SU-DHL-6 (cell line): ENCODE data around the gene PPY.
"Not testable (repeated sequence)": the region's sequence is repeated elsewhere in the genome, so short reads cannot be mapped to it uniquely, and the experiment has no call there.

ENCODE experiments used
- H2AFZ ChIP-seq: fragments of 200-600 bp; sonication (generic); 2 replicates; pipeline ENCODE4 v1.6.1; 2014; ENCODE audit warnings: low read depth, mild to moderate bottlenecking, moderate library complexity, mixed read lengths, antibody characterized with exemption, low read length; ENCODE audit not compliant: severe bottlenecking
- H3F3A ChIP-seq: fragments of 200-600 bp; shearing (Covaris generic); 2 replicates; pipeline ENCODE4 v1.6.0; 2016; ENCODE audit warnings: antibody characterized with exemption, mild to moderate bottlenecking; ENCODE audit not compliant: insufficient read depth
- H3K27ac ChIP-seq: fragments of 200-600 bp; sonication (generic); 2 replicates; pipeline ENCODE4 v1.5.1; 2016; ENCODE audit warnings: low read depth, mild to moderate bottlenecking, low read length, moderate library complexity, mixed read lengths
- H3K27me3 ChIP-seq: fragments of 200-600 bp; sonication (generic), shearing (Covaris generic); 2 replicates; pipeline ENCODE4 v1.6.0; 2014; ENCODE audit warnings: mild to moderate bottlenecking, low read length
- H3K36me3 ChIP-seq: fragments of 200-600 bp; sonication (generic); 2 replicates; pipeline ENCODE4 v1.6.1; 2014; ENCODE audit warnings: mild to moderate bottlenecking, low read length, mixed read lengths
- H3K4me2 ChIP-seq: fragments of 300-600, 200-600 bp; shearing (Covaris generic), sonication (generic); 2 replicates; pipeline ENCODE4 v1.6.0; 2014; ENCODE audit warnings: low read length, low read depth, mild to moderate bottlenecking; ENCODE audit not compliant: poor library complexity, severe bottlenecking
- H3K4me3 ChIP-seq: fragments of 200-600 bp; sonication (generic); 2 replicates; pipeline ENCODE4 v1.5.1; 2014; ENCODE audit warnings: antibody characterized with exemption, low read length, mild to moderate bottlenecking, mixed read lengths; ENCODE audit not compliant: insufficient read depth, poor library complexity, severe bottlenecking
- H3K79me2 ChIP-seq: fragments of 200-600 bp; sonication (generic); 2 replicates; pipeline ENCODE4 v1.6.1; 2014; ENCODE audit warnings: mild to moderate bottlenecking, low read length, moderate library complexity; ENCODE audit not compliant: insufficient read depth
- H3K9ac ChIP-seq: fragments of 200-600 bp; sonication (generic); 2 replicates; pipeline ENCODE4 v1.7.0; 2014; ENCODE audit warnings: mild to moderate bottlenecking, low read length
- H3K9me2 ChIP-seq: fragments of 200-600 bp; sonication (generic); replicated peaks from 2 replicates; pipeline ENCODE4 v1.6.1; 2014; ENCODE audit warnings: low read length; ENCODE audit not compliant: insufficient read depth
- H3K9me3 ChIP-seq: fragments of 200-600 bp; sonication (generic); 2 replicates; pipeline ENCODE4 v1.6.1; 2014; ENCODE audit warnings: low read length, mixed read lengths; ENCODE audit not compliant: insufficient read depth
- H4K20me1 ChIP-seq: fragments of 200-600 bp; sonication (generic); 2 replicates; pipeline ENCODE4 v1.6.1; 2014; ENCODE audit warnings: low read depth, mild to moderate bottlenecking, antibody characterized with exemption, low read length, moderate library complexity, mixed read lengths
- CTCF ChIP-seq: fragments of 200-600 bp; sonication (generic); IDR thresholded peaks from one replicate; pipeline ENCODE4 v1.5.1; 2017; ENCODE audit warnings: antibody characterized with exemption, mild to moderate bottlenecking, low read length, moderate library complexity; ENCODE audit not compliant: insufficient read depth, poor library complexity, severe bottlenecking
- EZH2phosphoT487 ChIP-seq: fragments of 200-600 bp; sonication (generic), shearing (Covaris generic); conservative IDR thresholded peaks from 2 replicates; pipeline ENCODE4 v1.6.1; 2018; ENCODE audit warnings: mild to moderate bottlenecking, antibody characterized with exemption, low read length, moderate library complexity, mixed read lengths

The PPY gene

GRCh38 chr17:43961954-43962353 is 19.7 kb upstream of the PPY start:
- Histone ChIP-seq H4K20me1 (no peaks in the 10 kb centered on the region), H3K4me3 (no peak overlapping the region), H3K79me2 (no peaks in the 10 kb centered on the region), H2AFZ (no peak overlapping the region), H3K4me2 (no peak overlapping the region), H3K9me3 (no peaks in the 10 kb centered on the region), H3K9me2 (no peaks in the 10 kb centered on the region), H3K27me3 (no peaks in the 10 kb centered on the region), H3K27ac (no peak overlapping the region), H3K9ac (no peak overlapping the region), H3K36me3 (no peaks in the 10 kb centered on the region), H3F3A (no peaks in the 10 kb centered on the region)
- TF ChIP-seq EZH2phosphoT487 (no peak), CTCF (no peak)

- H3K36me3 ChIP-seq, H3K9me3 ChIP-seq, H3K9me2 ChIP-seq, H3K79me2 ChIP-seq, H3K4me2 ChIP-seq, H3K4me3 ChIP-seq, H4K20me1 ChIP-seq, H3F3A ChIP-seq, H2AFZ ChIP-seq, H3K9ac ChIP-seq, H3K27ac ChIP-seq, H3K27me3 ChIP-seq: not testable (repeated sequence)
These were observed 19.0 kb upstream of the PPY start for GRCh38 chr17:43961292-43961691.

GRCh38 chr17:43958748-43959352 is 16.6 kb upstream of the PPY start:
- H3K79me2 ChIP-seq = no peaks in the 10 kb centered on the region
- no peak overlapping the region for H2AFZ ChIP-seq
- no peaks in the 10 kb centered on the region for H3K9me3 ChIP-seq
- TF ChIP-seq CTCF = no peak
- no peak for TF ChIP-seq EZH2phosphoT487
- H3K27me3 ChIP-seq = no peaks in the 10 kb centered on the region
- no peak overlapping the region for H3K9ac ChIP-seq
- H3K9me2 ChIP-seq = no peaks in the 10 kb centered on the region
- no peaks in the 10 kb centered on the region for H4K20me1 ChIP-seq
- H3F3A ChIP-seq = no peaks in the 10 kb centered on the region
- H3K36me3 ChIP-seq = no peaks in the 10 kb centered on the region
- H3K4me2 ChIP-seq = no peak overlapping the region
- no peak overlapping the region for H3K27ac ChIP-seq
- no peak overlapping the region for H3K4me3 ChIP-seq

- Histone ChIP-seq H3K4me2 (no peak overlapping the region), H2AFZ (no peak overlapping the region), H3K9me2 (no peaks in the 10 kb centered on the region), H3K4me3 (no peak overlapping the region), H3K36me3 (no peaks in the 10 kb centered on the region), H3F3A (no peaks in the 10 kb centered on the region), H3K9me3 (no peaks in the 10 kb centered on the region), H3K79me2 (no peaks in the 10 kb centered on the region), H3K27ac (no peak overlapping the region), H3K9ac (no peak overlapping the region), H3K27me3 (no peaks in the 10 kb centered on the region), H4K20me1 (no peaks in the 10 kb centered on the region)
- TF ChIP-seq CTCF (no peak), EZH2phosphoT487 (no peak)
These were observed 13.9 kb upstream of the PPY start for GRCh38 chr17:43956222-43956621.
